Fibroblast of lung (primary cell): ENCODE measurements around the gene FAM241B.

Experiments used
- EZH2 ChIP-seq: IDR thresholded peaks from 2 replicates; pipeline ENCODE4 v1.5.1; 2012; ENCODE audit warnings: low read length, control low read depth, mild to moderate bottlenecking; ENCODE audit errors: missing control alignments
- TF ChIP-seq, protein P1 (sequence below), 2 donors: IDR thresholded peaks in 1 of 2; conservative IDR thresholded peaks in 1 of 2; 1 replicate in 1 of 2; 2 replicates in 1 of 2; pipeline ENCODE4 v1.5.1; 2011 to 2012; ENCODE audit warnings: low read length in 2 of 2, control low read depth in 1 of 2, inconsistent platforms in 1 of 2, low read depth in 1 of 2, mild to moderate bottlenecking in 1 of 2

DNA sequence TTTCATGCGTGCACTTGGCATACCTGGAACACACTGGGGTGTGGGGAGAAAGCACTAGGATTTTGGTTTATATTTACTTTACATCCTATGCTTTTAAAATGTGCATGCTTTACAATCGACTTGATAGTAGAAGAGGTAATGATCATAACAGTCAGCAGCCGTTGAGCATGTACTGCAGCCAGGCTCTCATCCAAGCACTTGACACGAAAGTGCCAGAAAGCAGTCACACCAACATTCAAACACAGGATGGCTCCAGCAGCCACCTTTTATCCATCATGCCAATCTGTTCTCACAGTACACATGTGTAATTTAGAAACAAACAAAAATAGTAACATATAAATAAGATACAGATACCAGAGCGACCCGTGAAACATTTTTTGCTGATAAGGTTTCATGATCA is 1.2 kb upstream of the FAM241B start:
- TF ChIP-seq EZH2 = no peak
- TF ChIP-seq, protein P1, sequence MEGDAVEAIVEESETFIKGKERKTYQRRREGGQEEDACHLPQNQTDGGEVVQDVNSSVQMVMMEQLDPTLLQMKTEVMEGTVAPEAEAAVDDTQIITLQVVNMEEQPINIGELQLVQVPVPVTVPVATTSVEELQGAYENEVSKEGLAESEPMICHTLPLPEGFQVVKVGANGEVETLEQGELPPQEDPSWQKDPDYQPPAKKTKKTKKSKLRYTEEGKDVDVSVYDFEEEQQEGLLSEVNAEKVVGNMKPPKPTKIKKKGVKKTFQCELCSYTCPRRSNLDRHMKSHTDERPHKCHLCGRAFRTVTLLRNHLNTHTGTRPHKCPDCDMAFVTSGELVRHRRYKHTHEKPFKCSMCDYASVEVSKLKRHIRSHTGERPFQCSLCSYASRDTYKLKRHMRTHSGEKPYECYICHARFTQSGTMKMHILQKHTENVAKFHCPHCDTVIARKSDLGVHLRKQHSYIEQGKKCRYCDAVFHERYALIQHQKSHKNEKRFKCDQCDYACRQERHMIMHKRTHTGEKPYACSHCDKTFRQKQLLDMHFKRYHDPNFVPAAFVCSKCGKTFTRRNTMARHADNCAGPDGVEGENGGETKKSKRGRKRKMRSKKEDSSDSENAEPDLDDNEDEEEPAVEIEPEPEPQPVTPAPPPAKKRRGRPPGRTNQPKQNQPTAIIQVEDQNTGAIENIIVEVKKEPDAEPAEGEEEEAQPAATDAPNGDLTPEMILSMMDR (conservative IDR thresholded peaks at IDR 0.05 in 1 of 2, IDR thresholded peaks at IDR 0.05 in 1 of 2; ENCODE audit: low read depth in 1 of 2, low read length in 2 of 2) = no peak
